ENCODE results near the gene CBARP. TPM values are rescaled to one million over a fixed set of nuclear protein-coding genes. Genes with fewer than 3 reads are reported as not detected.
A peak's percentile ranks its signal among the peaks of the same experiment; 100 is the strongest.

Gene CBARP
- total and polyA plus RNA-seq, 9 of the 15 experiments (the other 6 are each of a cell fraction or from before 2014, with no cell fraction given): 0.03 to 8.9 (median 1.2) TPM; not detected in 1

- TF ChIP-seq AFF1 (IDR thresholded peaks at IDR 0.05; ENCODE audit: low read depth in 1 of 2, partially characterized antibody in 2 of 2) (peak in 1 of 2 experiments; percentile 21), HDAC6 (IDR thresholded peaks at IDR 0.05; ENCODE audit: low read depth, low read length) (no peak), ZKSCAN8 (CRISPR knock-in tag; IDR thresholded peaks at IDR 0.05) (no peak), SMAD3 (CRISPR knock-in tag; conservative IDR thresholded peaks at IDR 0.05) (no peak), RHOXF2B (CRISPR knock-in tag; conservative IDR thresholded peaks at IDR 0.05) (no peak), FOSL1 (tag; conservative IDR thresholded peaks at IDR 0.05) (peak; percentile 7; the same call in 1 of the 2 replicates), TBL1XR1 (IDR thresholded peaks at IDR 0.05; ENCODE audit: low read length in 2 of 2) (peak; percentile 28 to 49; a peak in 1 of 4 replicates), HNRNPK (IDR thresholded peaks at IDR 0.05; ENCODE audit: low read depth, low read length, poor library complexity, severe bottlenecking) (no peak)
- TF ChIP-seq, protein P1, sequence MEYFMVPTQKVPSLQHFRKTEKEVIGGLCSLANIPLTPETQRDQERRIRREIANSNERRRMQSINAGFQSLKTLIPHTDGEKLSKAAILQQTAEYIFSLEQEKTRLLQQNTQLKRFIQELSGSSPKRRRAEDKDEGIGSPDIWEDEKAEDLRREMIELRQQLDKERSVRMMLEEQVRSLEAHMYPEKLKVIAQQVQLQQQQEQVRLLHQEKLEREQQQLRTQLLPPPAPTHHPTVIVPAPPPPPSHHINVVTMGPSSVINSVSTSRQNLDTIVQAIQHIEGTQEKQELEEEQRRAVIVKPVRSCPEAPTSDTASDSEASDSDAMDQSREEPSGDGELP (CRISPR knock-in tag; IDR thresholded peaks at IDR 0.05; ENCODE audit: borderline replicate concordance): peak; percentile 33; the same call in 1 of the 2 replicates
- TF ChIP-seq, protein P2, sequence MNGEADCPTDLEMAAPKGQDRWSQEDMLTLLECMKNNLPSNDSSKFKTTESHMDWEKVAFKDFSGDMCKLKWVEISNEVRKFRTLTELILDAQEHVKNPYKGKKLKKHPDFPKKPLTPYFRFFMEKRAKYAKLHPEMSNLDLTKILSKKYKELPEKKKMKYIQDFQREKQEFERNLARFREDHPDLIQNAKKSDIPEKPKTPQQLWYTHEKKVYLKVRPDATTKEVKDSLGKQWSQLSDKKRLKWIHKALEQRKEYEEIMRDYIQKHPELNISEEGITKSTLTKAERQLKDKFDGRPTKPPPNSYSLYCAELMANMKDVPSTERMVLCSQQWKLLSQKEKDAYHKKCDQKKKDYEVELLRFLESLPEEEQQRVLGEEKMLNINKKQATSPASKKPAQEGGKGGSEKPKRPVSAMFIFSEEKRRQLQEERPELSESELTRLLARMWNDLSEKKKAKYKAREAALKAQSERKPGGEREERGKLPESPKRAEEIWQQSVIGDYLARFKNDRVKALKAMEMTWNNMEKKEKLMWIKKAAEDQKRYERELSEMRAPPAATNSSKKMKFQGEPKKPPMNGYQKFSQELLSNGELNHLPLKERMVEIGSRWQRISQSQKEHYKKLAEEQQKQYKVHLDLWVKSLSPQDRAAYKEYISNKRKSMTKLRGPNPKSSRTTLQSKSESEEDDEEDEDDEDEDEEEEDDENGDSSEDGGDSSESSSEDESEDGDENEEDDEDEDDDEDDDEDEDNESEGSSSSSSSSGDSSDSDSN (IDR thresholded peaks at IDR 0.05; ENCODE audit: borderline replicate concordance in 1 of 2, low read depth in 2 of 2, low read length in 2 of 2): 0 out of 4 replicates have a peak, but pooled peaks have one; percentile 5 to 48
Observed at GRCh38 chr19:1272423-1273262, 34.8 kb upstream of the CBARP start (continued).

Data from K562 (cell line).